H1 (cell line): ENCODE measurements around the gene PLA2G4A. TPM values are rescaled to one million over a fixed set of nuclear protein-coding genes. Genes with fewer than 3 reads are reported as not detected.

Source experiments
- HDAC6 ChIP-seq: IDR thresholded peaks from one replicate; pipeline ENCODE4 v1.7.1; 2012; ENCODE audit warnings: low read depth, mild to moderate bottlenecking, inconsistent platforms, low read length, moderate library complexity
- KDM5A ChIP-seq: fragments of 200-600 bp; IDR thresholded peaks from 2 replicates; pipeline ENCODE4 v1.7.1; 2012; ENCODE audit warnings: mild to moderate bottlenecking, low read length, inconsistent platforms, mixed read lengths
- POLR2AphosphoS5 ChIP-seq: IDR thresholded peaks from 2 replicates; pipeline ENCODE4 v1.6.1; 2011; ENCODE audit warnings: low read depth, low read length
- RNF2 ChIP-seq: fragments of 200-900, 300-1000 bp; sonication (generic); IDR thresholded peaks from 2 replicates; pipeline ENCODE4 v1.7.1; 2016; ENCODE audit warnings: borderline replicate concordance, low read depth, mild to moderate bottlenecking, antibody characterized with exemption, low read length; ENCODE audit not compliant: poor library complexity, severe bottlenecking; ENCODE audit errors: missing control alignments
- SP1 ChIP-seq: IDR thresholded peaks from 2 replicates; pipeline ENCODE4 v1.6.1; 2011; ENCODE audit warnings: low read depth, low read length
- polyA plus RNA-seq, 7 experiments: library from polyadenylated mRNA; depleted of rRNA in 3 of 7; stranded (reverse) in 5 of 7; unstranded in 2 of 7; fragments of >200 nt in 5 of 7; fragments of 200-250 nt in 2 of 7; gene quantifications; 1 replicate in 5 of 7; 2 replicates in 1 of 7; 4 replicates in 1 of 7; pipeline versions ENCODE4 v1.2.1 to v1.2.3, GENCODE V29; 2011 to 2013; ENCODE audit warnings: missing spikeins in 2 of 7, mixed read lengths in 2 of 7
- total RNA-seq: library from RNA; stranded (reverse); fragmentation: NEBNext Ultra II Directional; extraction: Animal tissue kit (Norgen Biotek cat#: 25700); gene quantifications from 2 replicates; pipeline ENCODE4 v1.2.1, GENCODE V29; 2021
- TF ChIP-seq, protein P1 (sequence below): IDR thresholded peaks from 2 replicates; pipeline ENCODE4 v1.6.1; 2011; ENCODE audit warnings: low read depth, mild to moderate bottlenecking, low read length; ENCODE audit not compliant: insufficient read depth

Gene PLA2G4A
- total and polyA plus RNA-seq, 2 of the 8 experiments (the other 6 are each of a cell fraction or from before 2014, with no cell fraction given), result 0.63 to 1.4 TPM

DNA sequence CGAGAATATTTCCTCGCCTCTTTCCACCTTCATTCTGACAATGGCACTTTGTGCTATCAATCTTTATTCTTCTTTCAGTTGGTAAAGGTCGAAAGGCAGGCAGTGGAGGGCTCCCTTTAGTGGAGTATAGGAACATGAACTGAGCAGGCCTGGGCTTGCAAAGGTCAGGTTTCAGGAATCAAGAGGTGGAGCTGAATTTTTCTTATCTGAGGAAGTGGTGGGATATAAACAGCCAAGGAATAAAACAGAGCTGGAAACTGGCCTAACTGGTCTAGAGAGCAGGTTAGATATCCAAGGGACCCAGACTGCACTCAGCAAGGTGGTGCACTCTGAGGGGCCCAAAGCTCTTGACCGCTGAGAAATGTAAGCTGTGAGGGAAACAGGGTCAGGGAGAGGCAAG is 99.1 kb downstream of the PLA2G4A start (continued):
- no peak for TF ChIP-seq RNF2
- TF ChIP-seq, protein P1, sequence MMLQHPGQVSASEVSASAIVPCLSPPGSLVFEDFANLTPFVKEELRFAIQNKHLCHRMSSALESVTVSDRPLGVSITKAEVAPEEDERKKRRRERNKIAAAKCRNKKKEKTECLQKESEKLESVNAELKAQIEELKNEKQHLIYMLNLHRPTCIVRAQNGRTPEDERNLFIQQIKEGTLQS, result no peak
- no peak for TF ChIP-seq KDM5A
- no peak for TF ChIP-seq HDAC6
- no peak for TF ChIP-seq POLR2AphosphoS5
- no peak for TF ChIP-seq SP1
- TF ChIP-seq, all 59 proteins: peak for 0
